IMR-90 (cell line): ENCODE data around the gene SLC38A3. TPM values are rescaled to one million over a fixed set of nuclear protein-coding genes. Genes with fewer than 3 reads are reported as not detected.

Experiments
- ATAC-seq: fragments of 200-7000 bp; cut with Tn5 transposase; 2 replicates; pipeline ENCODE4 v1.9.1; 2020; ENCODE audit warnings: low read depth, mild to moderate bottlenecking, moderate library complexity
- BruUV-seq: library from RNA; stranded (reverse); fragments of 400-500 nt; replicated peaks from 2 replicates; lab custom pipeline; 2021; lab: Mats Ljungman, UMichigan
- CTCF ChIA-PET: fragments of 300-600 bp; formaldehyde crosslinking; extraction: SDS; loops from one replicate; lab custom pipeline; 2021; ENCODE audit warnings: antibody characterized with exemption; lab: Yijun Ruan, JAX
- POLR2A ChIA-PET: fragments of 300-600 bp; sonication (Branson Sonifier 250); formaldehyde crosslinking; loops from one replicate; lab custom pipeline; 2022; ENCODE audit warnings: antibody characterized with exemption; ENCODE audit not compliant: unreplicated experiment; lab: Charles Lee
- DNase-seq: peaks from one replicate; pipeline ENCODE4 v3.0.0; 2013
- H2AFZ ChIP-seq: replicated peaks from 2 replicates; pipeline ENCODE3; 2013; ENCODE audit warnings: low read length, mild to moderate bottlenecking; ENCODE audit not compliant: poor library complexity
- H2AK5ac ChIP-seq: 2 replicates; pipeline ENCODE4 v1.6.1; 2013; ENCODE audit warnings: low read depth, low read length, inconsistent platforms
- H2AK9ac ChIP-seq: replicated peaks from 2 replicates; pipeline ENCODE3; 2013; ENCODE audit warnings: mild to moderate bottlenecking, low read depth, low read length, moderate library complexity; ENCODE audit not compliant: poor library complexity
- H2BK120ac ChIP-seq: 2 replicates; pipeline ENCODE4 v1.6.1; 2013; ENCODE audit warnings: low read depth, low read length, inconsistent platforms
- H2BK15ac ChIP-seq: 3 replicates; pipeline ENCODE4 v1.6.1; 2013; ENCODE audit warnings: low read depth, low read length, inconsistent platforms
- H2BK20ac ChIP-seq: 2 replicates; pipeline ENCODE4 v1.6.1; 2013; ENCODE audit warnings: low read depth, mild to moderate bottlenecking, inconsistent platforms, low read length, moderate library complexity
- H2BK5ac ChIP-seq: 2 replicates; pipeline ENCODE4 v1.6.1; 2013; ENCODE audit warnings: mild to moderate bottlenecking, low read depth, low read length, inconsistent platforms; ENCODE audit not compliant: poor library complexity, severe bottlenecking
- H3K14ac ChIP-seq: replicated peaks from 2 replicates; pipeline ENCODE4 v1.6.1; 2013; ENCODE audit warnings: low read depth, low read length, inconsistent platforms
- H3K18ac ChIP-seq: 2 replicates; pipeline ENCODE4 v1.6.1; 2013; ENCODE audit warnings: low read depth, low read length, control low read depth
- H3K23ac ChIP-seq: 2 replicates; pipeline ENCODE4 v1.6.1; 2013; ENCODE audit warnings: low read depth, low read length, inconsistent platforms
- H3K27ac ChIP-seq: 2 replicates; pipeline ENCODE4 v1.5.1; 2013; ENCODE audit warnings: mild to moderate bottlenecking, control low read depth, low read length; ENCODE audit not compliant: insufficient read depth
- H3K27me3 ChIP-seq: 2 replicates; pipeline ENCODE4 v1.6.1; 2013; ENCODE audit warnings: low read length; ENCODE audit not compliant: control insufficient read depth, insufficient read depth
- H3K36me3 ChIP-seq: 2 replicates; pipeline ENCODE4 v1.6.1; 2013; ENCODE audit warnings: low read length, mixed read lengths; ENCODE audit not compliant: control insufficient read depth, insufficient read depth
- H3K4ac ChIP-seq: 2 replicates; pipeline ENCODE4 v1.6.1; 2013; ENCODE audit warnings: low read depth, low read length, inconsistent platforms
- H3K4me1 ChIP-seq: 2 replicates; pipeline ENCODE4 v1.6.1; 2013; ENCODE audit warnings: low read length, mixed read lengths; ENCODE audit not compliant: control insufficient read depth, insufficient read depth
- H3K4me2 ChIP-seq: 2 replicates; pipeline ENCODE4 v1.6.1; 2013; ENCODE audit warnings: low read depth, mild to moderate bottlenecking, control low read depth, low read length, moderate library complexity
- H3K4me3 ChIP-seq: 2 replicates; pipeline ENCODE4 v1.5.1; 2013; ENCODE audit warnings: low read depth, mild to moderate bottlenecking, control low read depth, low read length, moderate library complexity; ENCODE audit not compliant: insufficient read depth
- H3K56ac ChIP-seq: 2 replicates; pipeline ENCODE4 v1.6.1; 2013; ENCODE audit warnings: low read length, inconsistent platforms; ENCODE audit not compliant: insufficient read depth; ENCODE audit errors: extremely low read depth
- H3K79me1 ChIP-seq, 2 experiments: 2 replicates each; pipeline ENCODE4 v1.6.1; 2013; ENCODE audit warnings: low read length in 2 of 2, inconsistent platforms in 1 of 2, low read depth in 1 of 2
- H3K9ac ChIP-seq: 2 replicates; pipeline ENCODE4 v1.6.1; 2013; ENCODE audit warnings: low read depth, low read length, control low read depth
- H3K9me1 ChIP-seq: 2 replicates; pipeline ENCODE4 v1.6.1; 2013; ENCODE audit warnings: low read length, inconsistent platforms; ENCODE audit not compliant: insufficient read depth
- H3K9me3 ChIP-seq: 2 replicates; pipeline ENCODE4 v1.6.1; 2013; ENCODE audit warnings: low read length; ENCODE audit not compliant: control insufficient read depth, insufficient read depth
- H4K20me1 ChIP-seq: 2 replicates; pipeline ENCODE4 v1.6.1; 2013; ENCODE audit warnings: low read length, inconsistent platforms; ENCODE audit not compliant: insufficient read depth
- H4K5ac ChIP-seq: 2 replicates; pipeline ENCODE4 v1.6.1; 2013; ENCODE audit warnings: mild to moderate bottlenecking, low read depth, low read length, control low read depth
- H4K8ac ChIP-seq, 2 experiments: 2 replicates each; pipeline ENCODE4 v1.6.1; 2013; ENCODE audit warnings: low read depth in 2 of 2, low read length in 2 of 2, control low read depth in 1 of 2, inconsistent platforms in 1 of 2
- H4K91ac ChIP-seq: 2 replicates; pipeline ENCODE4 v1.6.1; 2013; ENCODE audit warnings: low read depth, low read length, inconsistent platforms; ENCODE audit not compliant: insufficient read depth
- CEBPB ChIP-seq: IDR thresholded peaks from 2 replicates; pipeline ENCODE4 v1.6.1; 2012; ENCODE audit warnings: low read depth, low read length, improper control_type of control experiment
- MAFK ChIP-seq: IDR thresholded peaks from 2 replicates; pipeline ENCODE4 v1.6.1; 2012; ENCODE audit warnings: low read depth, low read length, improper control_type of control experiment
- POLR2A ChIP-seq: IDR thresholded peaks from 2 replicates; pipeline ENCODE4 v1.6.1; 2012; ENCODE audit warnings: mild to moderate bottlenecking, low read depth, low read length
- RCOR1 ChIP-seq: IDR thresholded peaks from 2 replicates; pipeline ENCODE4 v1.6.1; 2012; ENCODE audit warnings: mild to moderate bottlenecking, low read length, improper control_type of control experiment; ENCODE audit not compliant: insufficient replicate concordance
- WGBS, 2 experiments: methylation state at CpG; one replicate each; pipeline versions ENCODE4 v1.1.5 to v1.1.7; 2013; ENCODE audit warnings: missing lambda C conversion rate in 2 of 2; ENCODE audit not compliant: insufficient read length in 1 of 2; ENCODE audit errors: extremely low coverage in 2 of 2; 5-methylcytosine and 5-hydroxymethylcytosine counted together
- dilution Hi-C: fragments of 300-500 bp; cut with HindIII; formaldehyde crosslinking; loops from one replicate; pipeline ENCODE4 v1.14.3; 2018; ENCODE audit warnings: low sequenced_read_pairs; ENCODE audit not compliant: unreplicated experiment
- in situ Hi-C: fragments of 300-500 bp; cut with MboI; formaldehyde crosslinking; loops from 3 replicates; pipeline ENCODE4 v1.14.3; 2019; ENCODE audit warnings: low sequenced_read_pairs, inconsistent platforms, mixed read lengths
- intact Hi-C: fragments of 100-400 bp; cut with micrococcal nuclease; formaldehyde crosslinking; loops from 2 replicates; pipeline ENCODE4 v1.10.0; 2022
- polyA plus RNA-seq, 3 experiments: library from polyadenylated mRNA; depleted of rRNA; stranded (reverse); fragments of >200 nt; gene quantifications; 2 replicates each; pipeline ENCODE4 v1.2.3, GENCODE V29; 2012; ENCODE audit warnings: low replicate concordance in 1 of 3
- total RNA-seq: library from RNA; depleted of rRNA; stranded (reverse); fragments of >200 nt; gene quantifications from 2 replicates; pipeline ENCODE4 v1.2.3, GENCODE V29; 2012

Gene SLC38A3
- total and polyA plus RNA-seq, 2 of the 4 experiments (the other 2 are of a cell fraction): 0.12 to 0.36 TPM

GRCh38 chr3:50265571-50265970, 60.5 kb downstream of the SLC38A3 start:
- no peak overlapping the region for H2AFZ ChIP-seq
- peaks cover 69% of the 10 kb centered on the region for H3K4me1 ChIP-seq
- no peak overlapping the region; the same call in 1 of the 2 replicates for H3K23ac ChIP-seq
- H3K4ac ChIP-seq: peak overlapping the region; percentile 100
- POLR2A ChIA-PET: no interaction called here
- H3K9ac ChIP-seq: peak overlapping the region; percentile 53; the same call in 1 of the 2 replicates
- peak overlapping the region; percentile 99 for H4K91ac ChIP-seq
- H2BK20ac ChIP-seq: peak overlapping the region; percentile 96
- H4K20me1 ChIP-seq: no peaks in the 10 kb centered on the region
- peak overlapping the region; percentile 94 for H4K5ac ChIP-seq
- peaks cover 45% of the 10 kb centered on the region for H3K9me1 ChIP-seq
- no peak overlapping the region for H3K4me2 ChIP-seq
- H2AK5ac ChIP-seq: peak overlapping the region; percentile 100
- H2AK9ac ChIP-seq: peak overlapping the region; percentile 97
- BruUV-seq: no TSS peak
- intact Hi-C loops (no loop called here), dilution Hi-C loops (no loop called here), in situ Hi-C loops (no loop called here)
- H3K18ac ChIP-seq: peak overlapping the region; percentile 82
- H2BK120ac ChIP-seq: peak overlapping the region; percentile 97
- H3K56ac ChIP-seq: no peak overlapping the region
- H3K14ac ChIP-seq: peak overlapping the region; percentile 83
- H3K27me3 ChIP-seq: no peaks in the 10 kb centered on the region
- DNase-seq (no peak), ATAC-seq (no peak)
- H3K9me3 ChIP-seq: no peaks in the 10 kb centered on the region
- H2BK15ac ChIP-seq: peak overlapping the region; percentile 97
- no peak overlapping the region for H3K4me3 ChIP-seq
- no peaks in the 10 kb centered on the region for H3K36me3 ChIP-seq
- 33% methylated on average over 1 of the region's 1 CpG; no CpG with 5 or more reads in 1 of the 2 experiments for WGBS, 2 experiments
- CTCF ChIA-PET: interaction anchor here (0.7 kb wide), 1 partner anchor 9 kb away, joined by 4 read pairs; no protein-coding TSS in a partner anchor
- peak overlapping the region; percentile 97 for H3K27ac ChIP-seq
- peak overlapping the region; percentile 85 for H2BK5ac ChIP-seq
- TF ChIP-seq MAFK (no peak), RCOR1 (no peak), POLR2A (no peak), CEBPB (no peak)
- H4K8ac ChIP-seq: peak overlapping the region; percentile 99; a peak in 3 of 4 replicates
- H3K79me1 ChIP-seq: peaks cover 7 to 64% of the 10 kb centered on the region in 2 experiments; a peak in 3 of 4 replicates
